Ovary (tissue), 9 donors: ENCODE measurements around the gene SPON2. TPM values are rescaled to one million over a fixed set of nuclear protein-coding genes. Genes with fewer than 3 reads are reported as not detected.

Experiments used
- DNase-seq, 5 donors: peaks; one replicate each; pipeline ENCODE4 v3.0.0-alpha.2; 2019 to 2020
- H3K27ac ChIP-seq, 2 donors: fragments of 200-600 bp; one replicate each; pipeline versions ENCODE4 v1.5.1 to v1.8.0; 2019 to 2022
- H3K27me3 ChIP-seq: fragments of 200-600 bp; one replicate; pipeline ENCODE4 v1.8.0; 2022
- H3K36me3 ChIP-seq: fragments of 200-600 bp; sonication (generic); one replicate; pipeline ENCODE4 v1.5.1; 2019
- H3K4me1 ChIP-seq: one replicate; pipeline ENCODE4 v1.8.1; 2013; ENCODE audit warnings: mild to moderate bottlenecking, moderate library complexity; ENCODE audit not compliant: insufficient read depth
- H3K4me3 ChIP-seq: fragments of 200-600 bp; sonication (generic); one replicate; pipeline ENCODE4 v1.5.1; 2017
- H3K9me3 ChIP-seq, 2 donors: fragments of 200-600 bp in 1 of 2; sonication (generic) in 1 of 2; one replicate each; pipeline versions ENCODE4 v1.5.1 to v1.8.1; 2013 to 2019; ENCODE audit warnings: mild to moderate bottlenecking in 1 of 2, moderate library complexity in 1 of 2
- CTCF ChIP-seq, 3 donors: fragments of 450-650 bp in 2 of 3; fragments of 200-600 bp in 1 of 3; IDR thresholded peaks; one replicate each; pipeline versions ENCODE4 v1.5.1 to v1.8.0; 2016 to 2022; ENCODE audit warnings: antibody characterized with exemption in 3 of 3, mild to moderate bottlenecking in 1 of 3
- EP300 ChIP-seq: sonication (generic); formaldehyde crosslinking; IDR thresholded peaks from one replicate; pipeline ENCODE4 v1.6.1; 2017; ENCODE audit warnings: antibody characterized with exemption
- POLR2A ChIP-seq: fragments of 450-650 bp; IDR thresholded peaks from one replicate; pipeline ENCODE4 v1.6.1; 2017; ENCODE audit warnings: antibody characterized with exemption, mild to moderate bottlenecking, moderate library complexity
- WGBS, 3 donors: extraction: QIAGEN DNeasy Blood & Tissue Kit in 1 of 3; methylation state at CpG; one replicate each; pipeline versions ENCODE4 v1.1.5 to v1.1.7; 2013 to 2017; 5-methylcytosine and 5-hydroxymethylcytosine counted together
- intact Hi-C, 4 donors: fragments of 100-400 bp; cut with DNase I; formaldehyde crosslinking; loops; one replicate each; pipeline versions ENCODE4 v1.11.0 to v1.15.1; 2022 to 2023
- polyA plus RNA-seq, 2 donors: library from polyadenylated mRNA; stranded (reverse); fragments of 200-250 nt in 1 of 2; fragments of 350-450 nt in 1 of 2; fragmentation: Illumina TruSeq in 1 of 2; extraction: RNeasy Lipid Tissue Mini Kit (QIAGEN cat#74804) in 1 of 2; gene quantifications; one replicate each; pipeline ENCODE4 v1.2.3, GENCODE V29; 2013 to 2014
- total RNA-seq, 7 donors: library from RNA; depleted of rRNA in 2 of 7; stranded (reverse); fragments of >200 nt in 2 of 7; fragmentation: NEBNext Ultra II Directional in 3 of 7; extraction: Animal tissue kit (Norgen Biotek cat#: 25700) in 3 of 7; gene quantifications; one replicate each; pipeline versions ENCODE4 v1.1.0 to v1.2.4, GENCODE V29; 2016 to 2023
- donor health status: DM: no; HTN: no; CAD: no; lungs with moderate emphysema.
- donor health status: DM: no; HTN: no; CAD: no.
- donor health status: Bipolar disorder and iron deficiency.
- donor health status: DM: yes; HTN: yes; CAD: no.
- donor health status: DM: no; HTN: no; CAD: no.
- donor health status: DM: yes; HTN: yes; CAD: no.

SPON2 gene
- total and polyA plus RNA-seq, 9 donors: 8.0 to 104 (median 51.0) TPM

DNA sequence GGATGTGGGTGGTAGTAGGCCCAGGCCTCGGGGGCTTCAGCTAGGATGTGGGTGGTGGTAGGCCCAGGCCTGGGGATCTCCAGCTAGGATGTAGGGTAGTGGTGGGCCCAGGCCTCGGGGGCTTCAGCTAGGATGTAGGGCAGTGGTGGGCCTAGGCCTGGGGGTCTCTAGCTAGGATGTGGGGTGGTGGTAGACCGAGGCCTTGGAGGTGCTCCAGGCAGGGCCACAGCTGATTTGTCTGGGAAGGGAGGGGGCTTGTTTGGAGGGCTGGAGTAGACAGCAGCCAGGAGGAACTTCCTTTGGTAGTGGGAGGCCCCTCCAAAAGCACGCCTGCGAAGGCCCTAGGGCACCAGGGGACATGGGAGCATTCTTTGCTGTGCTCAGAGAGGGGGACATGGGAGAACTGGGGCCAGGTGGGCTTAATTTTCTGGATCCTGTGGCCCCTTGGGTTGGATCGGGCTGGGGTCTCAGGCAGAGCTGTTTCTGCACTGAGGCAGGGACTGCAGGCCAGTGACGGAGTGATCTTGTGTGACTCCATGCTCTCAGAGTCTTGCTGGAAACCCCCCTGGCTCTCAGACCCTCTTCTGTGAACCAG is 3.3 kb upstream of the SPON2 start:
- peak in 1 of 5 donors; percentile 17 for DNase-seq
- Histone ChIP-seq H3K4me3 (no peak overlapping the region), H3K27ac (no peak overlapping the region), H3K4me1 (peaks cover 16% of the 10 kb centered on the region), H3K9me3 (no peaks in the 10 kb centered on the region), H3K27me3 (no peaks in the 10 kb centered on the region), H3K36me3 (no peaks in the 10 kb centered on the region)
- intact Hi-C loops: loop anchor here in 1 of 4 donors (10.0 kb wide), 1 partner anchor 169 kb away; the partner anchor contains the start of gene UVSSA
- WGBS, 3 donors: 95 to 98% (median 97%) methylated on average over 6 to 7 of the region's 7 CpGs
- no peak for TF ChIP-seq EP300
- no peak for TF ChIP-seq CTCF (IDR thresholded peaks at IDR 0.05)
- no peak for TF ChIP-seq POLR2A

DNA sequence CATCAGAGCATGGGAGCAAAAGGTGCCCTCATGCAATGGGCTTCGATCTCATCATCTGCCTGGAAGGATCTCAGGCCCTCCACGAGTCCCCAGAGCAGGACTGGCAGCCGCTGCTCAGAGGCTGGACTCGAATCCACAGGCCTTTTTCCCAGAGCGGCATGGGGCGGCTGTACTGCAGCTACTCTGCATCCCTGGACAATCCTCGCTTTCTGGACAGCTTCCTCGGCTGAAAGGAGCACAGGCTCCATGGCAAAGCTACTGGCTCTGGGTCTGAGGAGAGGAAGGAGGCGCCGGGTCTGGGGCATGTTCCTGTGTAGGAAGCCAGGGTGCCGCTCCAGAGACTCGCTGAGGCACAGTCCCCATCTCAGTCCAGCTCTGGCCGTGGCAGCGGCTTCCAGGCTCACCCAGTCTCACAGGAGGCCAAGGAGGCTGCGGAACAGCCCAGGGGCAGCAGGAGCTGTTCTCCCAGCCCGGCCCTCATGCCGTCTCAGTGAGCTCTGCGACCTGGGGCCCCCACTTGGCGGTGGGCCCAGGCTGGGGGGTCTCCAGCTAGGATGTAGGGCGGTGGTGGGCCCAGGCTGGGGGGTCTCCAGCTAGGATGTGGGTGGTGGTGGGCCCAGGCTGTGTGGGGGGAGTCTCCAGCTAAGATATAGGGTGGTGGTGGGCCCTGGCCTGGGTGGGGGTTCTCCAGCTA is 2.7 kb upstream of the SPON2 start:
- H3K27me3 ChIP-seq: no peaks in the 10 kb centered on the region
- no peak overlapping the region for H3K27ac ChIP-seq
- peak in 1 of 5 donors; percentile 34 for DNase-seq
- no peaks in the 10 kb centered on the region for H3K36me3 ChIP-seq
- intact Hi-C loops: loop anchor here in 3 of 4 donors (5.0 to 10.0 kb wide), 3 partner anchors 32 to 170 kb away; partner anchors contain the start of genes CTBP1 (in 1 of the 3) and UVSSA (in 1 of the 3)
- TF ChIP-seq EP300 (no peak), POLR2A (no peak), CTCF (IDR thresholded peaks at IDR 0.05) (no peak)
- H3K4me1 ChIP-seq: peaks cover 16% of the 10 kb centered on the region
- WGBS, 3 donors: 91 to 95% (median 94%) methylated on average over 16 to 20 of the region's 20 CpGs
- H3K4me3 ChIP-seq: no peak overlapping the region
- no peaks in the 10 kb centered on the region for H3K9me3 ChIP-seq

- peak overlapping the region; percentile 60 to 61 for H3K27ac ChIP-seq
- 15 to 20% (median 15%) methylated on average over 19 to 20 of the region's 20 CpGs for WGBS, 3 donors
- H3K4me1 ChIP-seq: peaks cover 16% of the 10 kb centered on the region
- TF ChIP-seq EP300 (no peak), CTCF (IDR thresholded peaks at IDR 0.05) (no peak), POLR2A (no peak)
- no peaks in the 10 kb centered on the region for H3K36me3 ChIP-seq
- no peaks in the 10 kb centered on the region for H3K9me3 ChIP-seq
- DNase-seq: peak; percentile 55 to 78 (median 67)
- intact Hi-C loops: loop anchor here in 3 of 4 donors (5.0 to 10.0 kb wide), 3 partner anchors 34 to 172 kb away; partner anchors contain the start of genes CTBP1 (in 1 of the 3) and UVSSA (in 1 of the 3)
- H3K4me3 ChIP-seq: no peak overlapping the region
- H3K27me3 ChIP-seq: no peaks in the 10 kb centered on the region
Measured at GRCh38 chr4:1172971-1173757, 781 bp upstream of the SPON2 start.
